K562 (cell line): ENCODE data around the gene APEX1. TPM values are rescaled to one million over a fixed set of nuclear protein-coding genes. Genes with fewer than 3 reads are reported as not detected.

ENCODE experiments used
- ATAC-seq: fragments of 200-7000 bp; cut with Tn5 transposase; 3 replicates; pipeline ENCODE4 v1.9.1; 2020; ENCODE audit warnings: moderate library complexity
- BruUV-seq: library from RNA; stranded (reverse); fragments of 400-500 nt; replicated peaks from 2 replicates; lab custom pipeline; 2021; lab: Mats Ljungman, UMichigan
- CTCF ChIA-PET: fragments of 300-600 bp; formaldehyde crosslinking; extraction: SDS; loops from one replicate; lab custom pipeline; 2021; ENCODE audit warnings: low intra/inter-chr PET ratio; lab: Yijun Ruan, JAX
- POLR2A ChIA-PET: fragments of 300-600, 350-650 bp; sonication (Branson Sonifier 250); formaldehyde crosslinking; extraction: SDS; loops from one replicate; lab custom pipeline; 2021; ENCODE audit warnings: antibody characterized with exemption, inconsistent platforms; lab: Yijun Ruan, JAX
- DNase-seq, 4 experiments: peaks; one replicate each; pipeline versions ENCODE4 v3.0.0 to v3.0.0-alpha.2; 2011 to 2018; ENCODE audit warnings: low spot score in 3 of 4, mixed read lengths in 3 of 4; ENCODE audit errors: extremely low read depth in 1 of 4
- FAIRE-seq: peaks from 2 replicates; lab custom pipeline; 2011; peaks lifted over from hg19 to GRCh38; lab: Jason Lieb, UNC
- H2AFZ ChIP-seq: 2 replicates; pipeline ENCODE4 v1.6.0; 2011; ENCODE audit warnings: low read depth, low read length, control low read depth, inconsistent platforms
- H3K27ac ChIP-seq: fragments of 200-600 bp; 3 replicates; pipeline ENCODE4 v1.8.0; 2011; ENCODE audit warnings: low read depth, mild to moderate bottlenecking, control low read depth, inconsistent platforms, low read length, moderate library complexity, mixed read lengths; ENCODE audit errors: extremely low read depth
- H3K27me3 ChIP-seq, 2 experiments: fragments of 300-600 bp in 1 of 2; 2 replicates in 1 of 2; 3 replicates in 1 of 2; pipeline versions ENCODE4 v1.6.0 to v1.8.0; 2011; ENCODE audit warnings: inconsistent platforms in 2 of 2, low read length in 2 of 2, mild to moderate bottlenecking in 1 of 2, mixed read lengths in 1 of 2, moderate library complexity in 1 of 2; ENCODE audit not compliant: control insufficient read depth in 2 of 2, insufficient read depth in 2 of 2
- H3K36me3 ChIP-seq: fragments of 300-600 bp; 3 replicates; pipeline ENCODE4 v1.8.0; 2011; ENCODE audit warnings: mild to moderate bottlenecking, low read length, inconsistent platforms; ENCODE audit not compliant: control insufficient read depth, insufficient read depth
- H3K4me1 ChIP-seq, 2 experiments: fragments of 200-600 bp in 1 of 2; replicated peaks in 1 of 2; 2 replicates in 1 of 2; 3 replicates in 1 of 2; pipeline versions ENCODE4 v1.5.1 to v1.8.0; 2011; ENCODE audit warnings: inconsistent platforms in 2 of 2, low read length in 2 of 2, mild to moderate bottlenecking in 1 of 2, mixed read lengths in 1 of 2, moderate library complexity in 1 of 2; ENCODE audit not compliant: control insufficient read depth in 2 of 2, insufficient read depth in 2 of 2
- H3K4me2 ChIP-seq: 2 replicates; pipeline ENCODE4 v1.6.1; 2011; ENCODE audit warnings: low read length, control low read depth, inconsistent platforms, mixed read lengths; ENCODE audit not compliant: insufficient read depth
- H3K4me3 ChIP-seq: fragments of 200-600 bp; sonication (generic), shearing (Covaris generic); 2 replicates; pipeline ENCODE4 v1.5.1; 2016; ENCODE audit warnings: control low read depth, inconsistent platforms
- H3K79me2 ChIP-seq: fragments of 200-600 bp; 3 replicates; pipeline ENCODE4 v1.8.0; 2011; ENCODE audit warnings: low read length, inconsistent platforms; ENCODE audit not compliant: control insufficient read depth, insufficient read depth
- H3K9ac ChIP-seq, 2 experiments: 2 replicates each; pipeline versions ENCODE4 v1.6.0 to v1.6.1; 2011; ENCODE audit warnings: low read depth in 2 of 2, low read length in 2 of 2, control low read depth in 1 of 2, inconsistent platforms in 1 of 2, mild to moderate bottlenecking in 1 of 2, mixed read lengths in 1 of 2; ENCODE audit not compliant: insufficient read depth in 1 of 2
- H3K9me1 ChIP-seq: one replicate; pipeline ENCODE4 v1.6.0; 2011; ENCODE audit warnings: inconsistent platforms, mild to moderate bottlenecking, low read length, moderate library complexity; ENCODE audit not compliant: control insufficient read depth, insufficient read depth
- H3K9me3 ChIP-seq: replicated peaks from 2 replicates; pipeline ENCODE4 v1.5.1; 2011; ENCODE audit warnings: low read depth, low read length, inconsistent platforms; ENCODE audit not compliant: control insufficient read depth, insufficient read depth
- H4K20me1 ChIP-seq: replicated peaks from 2 replicates; pipeline ENCODE4 v1.6.1; 2011; ENCODE audit warnings: low read length, inconsistent platforms, mixed read lengths; ENCODE audit not compliant: control insufficient read depth, insufficient read depth
- AFF4 ChIP-seq: sonication (generic); formaldehyde crosslinking; IDR thresholded peaks from 2 replicates; pipeline ENCODE4 v1.8.0; 2023; ENCODE audit warnings: mild to moderate bottlenecking, missing genetic modification reagents
- HIVEP1 ChIP-seq: fragments of 250-450 bp; sonication (Bioruptor Pico); IDR thresholded peaks from 2 replicates; pipeline ENCODE4 v1.4.0; 2020; ENCODE audit warnings: mild to moderate bottlenecking
- HLTF ChIP-seq: fragments of 450-650 bp; IDR thresholded peaks from 2 replicates; pipeline ENCODE4 v1.6.1; 2016
- HSF4 ChIP-seq: fragments of 250-450 bp; sonication (Bioruptor Pico); IDR thresholded peaks from 2 replicates; pipeline ENCODE4 v2.1.2; 2022; ENCODE audit warnings: mild to moderate bottlenecking, moderate library complexity, borderline replicate concordance
- JUNB ChIP-seq: fragments of 450-650 bp; formaldehyde crosslinking; conservative IDR thresholded peaks from 2 replicates; pipeline ENCODE4 v1.4.0; 2020; ENCODE audit warnings: mild to moderate bottlenecking
- POLR2B ChIP-seq: fragments of 450-650 bp; IDR thresholded peaks from 2 replicates; pipeline ENCODE4 v1.6.1; 2018; ENCODE audit warnings: low read depth; ENCODE audit not compliant: partially characterized antibody
- RBBP5 ChIP-seq: fragments of 200-600 bp; sonication (generic); IDR thresholded peaks from 2 replicates; pipeline ENCODE4 v1.6.1; 2012; ENCODE audit warnings: borderline replicate concordance, mild to moderate bottlenecking, low read length, control low read depth, inconsistent platforms; ENCODE audit not compliant: insufficient read depth, poor library complexity, severe bottlenecking
- ZBTB17 ChIP-seq: fragments of 450-650 bp; formaldehyde crosslinking; IDR thresholded peaks from 2 replicates; pipeline ENCODE4 v1.4.0; 2020; ENCODE audit warnings: mild to moderate bottlenecking
- ZNF263 ChIP-seq: sonication (generic); formaldehyde crosslinking; IDR thresholded peaks from 2 replicates; pipeline ENCODE4 v1.8.0; 2022; ENCODE audit warnings: mild to moderate bottlenecking, missing genetic modification reagents, borderline replicate concordance
- ZNF512 ChIP-seq: IDR thresholded peaks from 2 replicates; pipeline ENCODE4 v1.6.1; 2016; ENCODE audit warnings: missing genetic modification characterization, missing compliant biosample characterization
- WGBS: fragments of 100-300 bp; shearing (Covaris generic); methylation state at CpG from one replicate; pipeline ENCODE4 v1.1.6; 2016; ENCODE audit warnings: low coverage, mixed read lengths; ENCODE audit not compliant: insufficient coverage; ENCODE audit errors: missing lambda C conversion rate; 5-methylcytosine and 5-hydroxymethylcytosine counted together
- in situ Hi-C: fragments of 300-500 bp; cut with MboI; formaldehyde crosslinking; loops from 4 replicates; pipeline ENCODE4 v1.15.0; 2018; ENCODE audit warnings: inconsistent platforms, mixed read lengths
- intact Hi-C: fragments of 100-400 bp; cut with micrococcal nuclease; formaldehyde crosslinking; loops from 2 replicates; pipeline ENCODE4 v1.14.2; 2022
- polyA plus RNA-seq, 8 experiments: library from polyadenylated mRNA; depleted of rRNA in 4 of 8; stranded (reverse) in 5 of 8; unstranded in 3 of 8; fragments of >200 nt; fragmentation: Nextera tagmentation in 2 of 8; fragmentation: Illumina TruSeq in 1 of 8; extraction: Ambion mirVana in 2 of 8; extraction: Trizol in 1 of 8; gene quantifications; 2 replicates each; pipeline versions ENCODE4 v1.2.1 to v1.2.3, GENCODE V29; 2011 to 2014; ENCODE audit warnings: inconsistent platforms in 1 of 8, missing spikeins in 1 of 8
- total RNA-seq, 7 experiments: library from RNA; depleted of rRNA in 6 of 7; stranded (reverse); fragments of >200 nt in 6 of 7; fragmentation: Illumina TruSeq in 2 of 7; extraction: Trizol in 2 of 7; gene quantifications; 2 replicates each; pipeline versions ENCODE4 v1.2.1 to v1.2.3, GENCODE V29; 2011 to 2021; ENCODE audit warnings: low replicate concordance in 1 of 7
- TF ChIP-seq, protein P1 (sequence below): fragments of 250-450 bp; sonication (Bioruptor Pico); IDR thresholded peaks from 2 replicates; pipeline ENCODE4 v1.4.0; 2020; ENCODE audit warnings: mild to moderate bottlenecking, moderate library complexity
- TF ChIP-seq, protein P2 (sequence below): sonication (generic); formaldehyde crosslinking; IDR thresholded peaks from 2 replicates; pipeline ENCODE4 v1.8.0; 2022; ENCODE audit warnings: mild to moderate bottlenecking, missing genetic modification reagents

APEX1 gene
- total and polyA plus RNA-seq, 9 of the 15 experiments (the other 6 are each of a cell fraction or from before 2014, with no cell fraction given): 50.2 to 274 (median 158) TPM

GRCh38 chr14:20412876-20413743, 41.9 kb upstream of the APEX1 start, which contains the start of gene TEP1:
TEP1 (minus strand) TSS chr14:20413501; CDS start chr14:20408439, 5,062 bp downstream.
- 1% methylated on average over 16 of the region's 43 CpGs for WGBS
- no peaks in the 10 kb centered on the region; the same call in none of the 3 replicates for H3K79me2 ChIP-seq
- H3K4me1 ChIP-seq: peaks cover 6 to 13% of the 10 kb centered on the region in 2 experiments; a peak in 4 of 5 replicates
- peak; percentile 60 to 77 (median 66) for DNase-seq
- in situ Hi-C loops: loop anchor here (10.0 kb wide), 1 partner anchor 192 kb away; no protein-coding TSS in a partner anchor
- H3K4me2 ChIP-seq: peak within 1 kb of the TSS; percentile 95
- H3K9me3 ChIP-seq: no peaks in the 10 kb centered on the region
- CTCF ChIA-PET: no interaction called here
- ATAC-seq: peak; percentile 94
- intact Hi-C loops: loop anchor here (1.0 to 5.0 kb wide), 3 partner anchors 42 to 86 kb away; partner anchors contain the start of genes APEX1 and PARP2
- no peaks in the 10 kb centered on the region for H4K20me1 ChIP-seq
- H3K9ac ChIP-seq: peak within 1 kb of the TSS; percentile 78 to 95
- H3K27ac ChIP-seq: peak within 1 kb of the TSS; percentile 73
- FAIRE-seq: peak; percentile 59
- POLR2A ChIA-PET: interaction anchor here (0.6 to 1.8 kb wide), 4 partner anchors 11 to 57 kb away, joined by 3 to 5 read pairs (median 4); partner anchors contain the start of gene PIP4P1
- H3K27me3 ChIP-seq: no peaks in the 10 kb centered on the region
- TSS peak; percentile 86 for BruUV-seq
- H3K9me1 ChIP-seq: no peaks in the 10 kb centered on the region
- peak within 1 kb of the TSS; percentile 99 for H2AFZ ChIP-seq
- H3K4me3 ChIP-seq: peak within 1 kb of the TSS; percentile 93
- peaks cover 2% of the 10 kb centered on the region; the same call in 2 of the 3 replicates for H3K36me3 ChIP-seq
- peak; percentile 52; the same call in 1 of the 2 replicates for TF ChIP-seq ZNF263 (CRISPR knock-in tag)
- no peak for TF ChIP-seq AFF4 (CRISPR knock-in tag)
- TF ChIP-seq JUNB: no peak
- TF ChIP-seq POLR2B: peak; percentile 72
- TF ChIP-seq, protein P1, sequence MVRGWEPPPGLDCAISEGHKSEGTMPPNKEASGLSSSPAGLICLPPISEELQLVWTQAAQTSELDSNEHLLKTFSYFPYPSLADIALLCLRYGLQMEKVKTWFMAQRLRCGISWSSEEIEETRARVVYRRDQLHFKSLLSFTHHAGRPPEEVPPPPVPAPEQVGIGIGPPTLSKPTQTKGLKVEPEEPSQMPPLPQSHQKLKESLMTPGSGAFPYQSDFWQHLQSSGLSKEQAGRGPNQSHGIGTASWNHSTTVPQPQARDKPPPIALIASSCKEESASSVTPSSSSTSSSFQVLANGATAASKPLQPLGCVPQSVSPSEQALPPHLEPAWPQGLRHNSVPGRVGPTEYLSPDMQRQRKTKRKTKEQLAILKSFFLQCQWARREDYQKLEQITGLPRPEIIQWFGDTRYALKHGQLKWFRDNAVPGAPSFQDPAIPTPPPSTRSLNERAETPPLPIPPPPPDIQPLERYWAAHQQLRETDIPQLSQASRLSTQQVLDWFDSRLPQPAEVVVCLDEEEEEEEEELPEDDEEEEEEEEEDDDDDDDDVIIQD (CRISPR knock-in tag): no peak
- peak; percentile 40 for TF ChIP-seq RBBP5
- TF ChIP-seq HLTF: 0 out of 2 replicates have a peak, but pooled peaks have one; percentile 29
- no peak for TF ChIP-seq HSF4 (CRISPR knock-in tag)
- peak; percentile 85 for TF ChIP-seq ZNF512 (tag)
- TF ChIP-seq, protein P2, sequence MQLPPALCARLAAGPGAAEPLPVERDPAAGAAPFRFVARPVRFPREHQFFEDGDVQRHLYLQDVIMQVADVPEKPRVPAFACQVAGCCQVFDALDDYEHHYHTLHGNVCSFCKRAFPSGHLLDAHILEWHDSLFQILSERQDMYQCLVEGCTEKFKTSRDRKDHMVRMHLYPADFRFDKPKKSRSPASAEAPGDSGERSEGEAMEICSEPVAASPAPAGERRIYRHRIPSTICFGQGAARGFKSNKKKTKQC (CRISPR knock-in tag): no peak
- no peak for TF ChIP-seq HIVEP1 (CRISPR knock-in tag)
- 0 out of 2 replicates have a peak, but pooled peaks have one; percentile 37 for TF ChIP-seq ZBTB17
